ENCODE measurements around the gene MOB3B.

GRCh38 chr9:27402626-27403025 lies 127.0 kb downstream of the MOB3B start:
- TF ChIP-seq CTCF (IDR thresholded peaks at IDR 0.05) (no peak), POLR2AphosphoS5 (IDR thresholded peaks at IDR 0.05) (no peak)
